NB4 (cell line): Measurements from ENCODE around the gene TTC21B.

Source experiments
- DNase-seq: peaks from one replicate; pipeline ENCODE4 v3.0.0; 2010; ENCODE audit warnings: low read depth
- H3K4me3 ChIP-seq: one replicate; pipeline ENCODE4 v1.5.1; 2011; ENCODE audit warnings: mild to moderate bottlenecking, low read depth, low read length, moderate library complexity
- CTCF ChIP-seq: IDR thresholded peaks from one replicate; pipeline ENCODE4 v1.5.1; 2012; ENCODE audit warnings: low read depth, low read length
- MAX ChIP-seq: IDR thresholded peaks from 2 replicates; pipeline ENCODE4 v1.6.1; 2011; ENCODE audit warnings: low read depth, low read length
- MYC ChIP-seq: IDR thresholded peaks from 2 replicates; pipeline ENCODE4 v1.6.1; 2011; ENCODE audit warnings: low read depth, low read length
- POLR2A ChIP-seq: IDR thresholded peaks from 2 replicates; pipeline ENCODE4 v1.6.1; 2011; ENCODE audit warnings: mild to moderate bottlenecking; ENCODE audit not compliant: insufficient read length; ENCODE audit errors: extremely low read depth

The TTC21B gene

GRCh38 chr2:165872101-165872791 is 81.3 kb downstream of the TTC21B start:
- no peak for TF ChIP-seq CTCF
- TF ChIP-seq MYC, result no peak
- no peak for TF ChIP-seq POLR2A
- no peak for TF ChIP-seq MAX
- H3K4me3 ChIP-seq, result no peak overlapping the region
- no peak for DNase-seq

- no peak overlapping the region for H3K4me3 ChIP-seq
- no peak for DNase-seq
- no peak for TF ChIP-seq MYC
- no peak for TF ChIP-seq POLR2A
- no peak for TF ChIP-seq CTCF
- no peak for TF ChIP-seq MAX
Observed at GRCh38 chr2:165871025-165871424, 82.6 kb downstream of the TTC21B start.

GRCh38 chr2:165870346-165870745 is 83.2 kb downstream of the TTC21B start:
- DNase-seq, result no peak
- no peak overlapping the region for H3K4me3 ChIP-seq
- TF ChIP-seq MAX (no peak), POLR2A (no peak), CTCF (no peak), MYC (no peak)

GRCh38 chr2:165868211-165868610 is 85.4 kb downstream of the TTC21B start:
- no peak for TF ChIP-seq MYC
- TF ChIP-seq MAX, result no peak
- TF ChIP-seq CTCF, result no peak
- no peak for TF ChIP-seq POLR2A
- DNase-seq, result no peak
- H3K4me3 ChIP-seq, result no peak overlapping the region

GRCh38 chr2:165864296-165864695 is 89.3 kb downstream of the TTC21B start:
- TF ChIP-seq MAX, result no peak
- TF ChIP-seq MYC, result no peak
- TF ChIP-seq POLR2A, result no peak
- TF ChIP-seq CTCF, result no peak
- DNase-seq, result no peak
- H3K4me3 ChIP-seq, result no peak overlapping the region
